Loucy (cell line): ENCODE measurements around the gene ALPK1.

Source experiments
- EZH2phosphoT487 ChIP-seq: fragments of 200-600 bp; IDR thresholded peaks from 2 replicates; pipeline ENCODE4 v1.6.1; 2018; ENCODE audit warnings: antibody characterized with exemption, mild to moderate bottlenecking, moderate library complexity, borderline replicate concordance
- TF ChIP-seq, protein P1 (sequence below): fragments of 200-600 bp; sonication (generic); conservative IDR thresholded peaks from 2 replicates; pipeline ENCODE4 v1.5.1; 2014; ENCODE audit warnings: mild to moderate bottlenecking, antibody characterized with exemption, low read length

DNA sequence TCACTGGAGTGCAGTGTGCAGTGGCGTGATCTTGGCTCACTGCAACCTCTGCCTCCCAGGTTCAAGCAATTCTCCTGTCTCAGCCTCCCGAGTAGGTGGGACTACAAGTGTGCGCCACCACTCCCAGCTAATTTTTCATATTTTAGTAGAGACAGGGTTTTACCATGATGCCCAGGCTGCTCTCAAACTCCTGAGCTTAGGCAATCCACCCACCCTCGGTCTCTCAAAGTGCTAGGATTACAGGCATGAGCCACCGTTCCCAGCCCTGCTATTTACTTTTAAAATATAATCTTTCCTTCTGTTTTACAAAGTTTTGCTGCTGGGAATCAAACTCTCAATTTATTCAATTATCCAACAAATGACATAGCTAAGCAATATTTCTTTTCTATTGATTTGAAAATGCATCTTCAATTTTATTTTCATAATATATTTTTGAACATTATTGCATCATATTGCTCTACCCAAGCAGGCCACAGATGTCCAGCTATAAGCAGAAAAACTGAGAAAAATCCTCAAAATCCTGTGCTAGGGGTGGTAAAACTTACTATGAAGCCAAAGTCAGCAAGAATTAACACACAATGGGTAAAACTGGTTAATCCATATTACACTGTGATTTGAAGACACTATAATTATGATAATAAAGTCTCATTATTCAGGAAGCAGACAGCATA, 16.6 kb upstream of the ALPK1 start:
- TF ChIP-seq, protein P1, sequence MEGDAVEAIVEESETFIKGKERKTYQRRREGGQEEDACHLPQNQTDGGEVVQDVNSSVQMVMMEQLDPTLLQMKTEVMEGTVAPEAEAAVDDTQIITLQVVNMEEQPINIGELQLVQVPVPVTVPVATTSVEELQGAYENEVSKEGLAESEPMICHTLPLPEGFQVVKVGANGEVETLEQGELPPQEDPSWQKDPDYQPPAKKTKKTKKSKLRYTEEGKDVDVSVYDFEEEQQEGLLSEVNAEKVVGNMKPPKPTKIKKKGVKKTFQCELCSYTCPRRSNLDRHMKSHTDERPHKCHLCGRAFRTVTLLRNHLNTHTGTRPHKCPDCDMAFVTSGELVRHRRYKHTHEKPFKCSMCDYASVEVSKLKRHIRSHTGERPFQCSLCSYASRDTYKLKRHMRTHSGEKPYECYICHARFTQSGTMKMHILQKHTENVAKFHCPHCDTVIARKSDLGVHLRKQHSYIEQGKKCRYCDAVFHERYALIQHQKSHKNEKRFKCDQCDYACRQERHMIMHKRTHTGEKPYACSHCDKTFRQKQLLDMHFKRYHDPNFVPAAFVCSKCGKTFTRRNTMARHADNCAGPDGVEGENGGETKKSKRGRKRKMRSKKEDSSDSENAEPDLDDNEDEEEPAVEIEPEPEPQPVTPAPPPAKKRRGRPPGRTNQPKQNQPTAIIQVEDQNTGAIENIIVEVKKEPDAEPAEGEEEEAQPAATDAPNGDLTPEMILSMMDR, result no peak
- no peak for TF ChIP-seq EZH2phosphoT487
